Hematopoietic multipotent progenitor cell (in vitro differentiated cells): Measurements from ENCODE around the gene GPA33. TPM values are rescaled to one million over a fixed set of nuclear protein-coding genes. Genes with fewer than 3 reads are reported as not detected.
A peak's percentile ranks its signal among the peaks of the same experiment; 100 is the strongest.

Experiments
- DNase-seq, 3 donors: peaks; one replicate each; pipeline ENCODE4 v3.0.0-alpha.2; 2011 to 2015; ENCODE audit warnings: low read depth in 2 of 3, low spot score in 2 of 3
- total RNA-seq: library from RNA; depleted of rRNA; stranded (reverse); fragments of >200 nt; gene quantifications from one replicate; pipeline ENCODE4 v1.2.3, GENCODE V29; 2012

GPA33 gene, protein sequence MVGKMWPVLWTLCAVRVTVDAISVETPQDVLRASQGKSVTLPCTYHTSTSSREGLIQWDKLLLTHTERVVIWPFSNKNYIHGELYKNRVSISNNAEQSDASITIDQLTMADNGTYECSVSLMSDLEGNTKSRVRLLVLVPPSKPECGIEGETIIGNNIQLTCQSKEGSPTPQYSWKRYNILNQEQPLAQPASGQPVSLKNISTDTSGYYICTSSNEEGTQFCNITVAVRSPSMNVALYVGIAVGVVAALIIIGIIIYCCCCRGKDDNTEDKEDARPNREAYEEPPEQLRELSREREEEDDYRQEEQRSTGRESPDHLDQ
- total RNA-seq, result 3.5 TPM

DNA sequence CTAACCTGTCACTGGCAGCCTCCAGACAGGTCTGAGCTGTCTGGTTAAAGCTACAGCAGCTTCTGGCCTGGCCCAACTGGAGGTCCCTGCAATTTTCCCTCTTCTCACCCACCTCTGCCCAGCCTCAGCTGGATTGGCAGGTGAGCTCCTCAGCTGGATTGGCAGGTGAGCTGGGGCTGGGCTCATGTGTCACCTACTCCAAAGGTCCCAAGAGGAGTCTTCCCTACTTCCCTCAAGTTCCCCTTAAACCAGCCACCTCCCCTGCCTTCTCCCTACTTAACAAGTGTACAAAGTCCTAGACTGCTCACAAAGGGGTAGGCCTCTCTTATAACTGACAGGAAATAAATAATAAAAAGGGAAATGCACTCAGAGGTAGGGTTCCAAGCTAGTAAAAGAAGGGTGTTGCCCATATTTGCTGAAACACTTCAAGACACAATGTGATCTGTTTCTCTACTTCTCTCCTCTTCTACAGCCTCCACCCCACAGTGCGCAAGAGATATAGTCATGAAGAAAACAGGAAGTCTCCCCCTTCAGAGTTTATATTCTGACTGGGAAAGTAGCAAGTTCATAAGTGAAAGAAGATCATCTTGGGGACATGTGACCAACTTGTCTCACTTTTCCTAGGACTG is at the start of gene GPA33:
Gene GPA33 (minus strand): TSS at position 64 of the 629 bp plus-strand sequence. CDS start 90 bp downstream, outside the sequence.
- peak; percentile 19 to 68 (median 35) for DNase-seq

DNA sequence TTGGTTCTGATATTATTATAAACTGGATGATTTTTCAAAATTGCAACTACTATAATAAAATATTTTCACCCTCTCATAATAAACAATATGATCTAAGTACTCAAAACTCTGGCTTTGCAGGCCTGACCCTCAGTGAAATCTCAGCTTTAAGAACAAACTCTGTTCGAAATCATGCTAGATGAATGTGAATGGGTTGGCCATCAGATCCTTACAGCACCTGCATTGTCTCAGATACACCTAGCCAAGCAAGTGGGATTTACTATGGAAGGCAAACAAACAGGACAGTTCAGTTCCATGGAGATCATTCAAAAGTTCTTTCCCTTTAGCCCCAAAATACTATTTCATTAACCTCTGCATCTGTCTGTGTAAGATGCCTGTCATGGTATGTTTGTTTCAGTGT is 48.5 kb upstream of the GPA33 start:
- DNase-seq, result no peak

DNA sequence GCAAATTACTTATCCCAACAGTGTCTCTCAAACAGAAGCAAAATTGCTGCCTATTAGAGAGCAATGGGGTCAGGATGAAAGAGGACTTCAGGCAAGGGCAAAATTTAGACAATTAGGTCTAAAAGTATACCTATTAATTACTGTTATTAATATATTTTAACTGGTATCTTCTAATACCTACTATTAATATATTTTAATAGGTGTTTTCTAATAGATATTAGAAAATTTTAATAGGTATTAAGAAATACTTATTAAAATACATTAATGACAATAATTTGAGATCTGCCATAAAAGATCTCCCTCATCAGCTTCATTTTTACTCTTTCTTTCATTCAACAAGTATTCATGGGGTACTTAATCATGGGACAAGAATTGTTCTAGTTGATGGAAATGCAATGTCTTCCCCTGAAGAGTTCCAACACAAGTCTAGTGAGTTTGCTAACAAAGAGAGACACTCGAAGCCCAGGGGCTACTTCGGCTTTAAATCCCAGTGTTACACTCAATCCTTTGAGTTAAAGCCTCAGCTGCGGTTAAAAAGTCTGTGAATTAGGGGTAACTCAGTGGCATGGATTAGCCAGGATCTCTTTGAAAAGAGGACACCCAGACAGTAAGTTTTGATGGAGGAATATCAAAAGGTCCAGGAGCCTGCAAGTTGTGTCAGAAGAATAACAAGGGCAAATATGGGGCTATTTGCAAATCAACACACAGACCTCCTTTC is 47.8 kb upstream of the GPA33 start:
- no peak for DNase-seq

DNA sequence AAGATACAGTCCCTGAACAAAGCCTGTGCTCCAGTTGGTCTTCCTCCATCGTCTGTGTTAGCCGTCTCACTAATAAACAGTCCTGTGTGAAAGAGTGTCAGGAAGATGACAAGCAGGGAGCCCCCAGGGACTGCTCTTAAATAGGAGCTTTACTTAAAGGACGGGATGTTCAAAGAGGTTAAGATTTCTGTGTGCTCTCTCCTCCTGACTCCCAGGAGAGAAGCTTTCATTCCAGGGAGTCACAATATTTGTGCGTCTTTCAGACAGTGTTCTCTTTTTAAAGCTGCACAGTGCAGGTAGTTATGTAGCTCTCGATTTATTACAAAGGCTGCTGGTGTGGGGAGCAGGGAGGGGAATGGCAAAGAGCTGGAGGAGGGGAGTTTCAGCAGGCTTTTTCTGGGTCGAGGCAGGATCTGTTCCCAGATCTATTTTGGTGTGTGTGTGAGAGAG is 47.2 kb upstream of the GPA33 start:
- no peak for DNase-seq

DNA sequence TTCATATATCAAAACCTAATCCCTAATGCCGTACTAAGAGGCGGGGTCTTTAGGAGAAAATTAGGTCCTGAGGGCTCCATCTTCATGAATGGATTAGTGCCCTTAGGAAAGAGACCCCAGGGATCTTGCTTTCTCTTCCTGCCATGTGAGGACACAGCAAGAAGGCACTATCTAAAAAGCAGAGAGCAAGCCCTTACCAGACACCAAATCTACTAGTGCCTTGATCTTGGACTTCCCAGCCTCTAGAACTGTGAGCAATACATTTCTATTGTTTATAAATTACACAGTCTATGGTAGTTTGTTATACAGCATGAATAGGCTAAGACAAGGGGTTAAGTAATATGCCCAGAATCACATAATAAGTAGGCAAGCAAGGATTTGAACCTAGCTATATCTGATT is 46.6 kb upstream of the GPA33 start:
- no peak for DNase-seq

DNA sequence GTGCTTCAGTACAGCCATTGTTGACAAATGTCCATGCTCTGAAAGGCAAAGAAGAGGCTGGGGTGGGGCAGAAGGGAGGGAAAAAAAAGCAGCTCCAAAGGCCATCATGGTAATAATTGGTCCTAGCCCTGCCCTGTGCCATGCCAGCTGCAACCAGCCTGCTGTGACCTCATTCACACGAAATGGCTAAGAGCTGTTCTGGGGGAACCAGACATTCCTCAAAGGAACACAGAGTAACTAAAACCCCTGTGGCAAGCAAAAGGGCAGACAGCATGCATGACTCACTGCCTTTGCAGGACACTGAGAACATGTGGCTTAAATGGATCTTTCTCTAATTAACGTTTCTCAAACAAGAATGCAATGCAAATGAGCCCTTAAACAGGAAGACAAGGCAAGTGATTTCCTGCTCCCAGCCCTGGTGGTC is 46.0 kb upstream of the GPA33 start:
- no peak for DNase-seq

DNA sequence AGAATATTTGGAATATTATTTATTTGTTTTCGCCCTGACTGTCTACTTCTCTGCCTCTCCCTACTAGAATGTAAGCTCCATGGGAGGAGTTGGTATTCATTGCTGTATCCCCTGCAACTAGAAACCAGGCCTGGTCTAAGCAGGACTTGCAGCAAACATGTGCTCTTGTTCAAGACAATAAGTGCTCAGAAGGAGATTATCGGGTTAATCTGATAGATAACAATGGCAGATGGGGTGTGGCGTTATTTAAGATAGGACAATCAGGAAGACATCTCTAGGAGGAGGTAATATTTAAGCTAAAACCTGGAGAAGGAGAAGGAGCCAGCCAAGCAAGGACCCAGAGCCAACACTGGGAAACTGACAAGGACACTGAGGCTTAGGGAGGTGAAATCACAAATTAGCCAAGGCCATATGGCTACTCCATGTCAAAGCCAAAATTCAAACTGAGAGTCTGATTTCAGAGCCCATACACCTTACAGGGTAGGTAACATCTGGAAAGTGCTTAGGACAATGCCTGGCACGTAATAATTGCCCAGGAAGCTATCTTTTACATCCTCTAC is 45.2 kb upstream of the GPA33 start:
- DNase-seq, result no peak

DNA sequence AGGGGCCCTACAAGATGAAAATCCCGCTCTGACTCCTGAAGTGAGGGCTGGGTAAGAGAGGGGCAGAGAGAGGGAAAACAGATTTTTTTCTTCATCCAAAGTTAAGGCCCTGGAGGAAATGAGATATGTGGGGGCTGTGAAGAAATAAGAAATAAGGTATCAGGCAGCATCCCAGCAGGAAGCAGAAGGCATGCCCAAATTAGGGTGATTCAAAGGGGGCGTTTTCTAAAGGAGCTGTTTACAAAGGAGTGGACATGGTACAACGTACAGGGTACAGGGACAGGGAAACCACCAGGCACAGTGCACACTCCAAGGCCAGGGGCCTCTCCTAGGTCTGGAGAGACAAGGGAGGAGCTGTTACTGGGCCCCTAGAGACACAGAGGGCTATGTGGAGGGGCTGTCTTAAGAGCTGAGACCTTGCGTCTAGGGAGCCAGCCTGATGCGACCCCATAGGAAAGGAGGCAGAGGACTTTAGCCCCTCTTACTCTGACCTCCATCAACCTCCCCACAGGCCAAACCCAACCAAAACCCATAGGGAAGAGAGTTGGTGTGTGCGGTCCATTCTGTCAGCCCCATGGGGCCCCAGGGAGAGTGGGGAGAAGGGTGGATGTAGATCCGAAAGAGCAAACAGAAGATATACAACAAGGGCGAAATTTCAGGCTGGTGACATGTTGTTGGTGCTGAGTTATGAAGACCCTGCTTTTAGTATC is 42.3 kb upstream of the GPA33 start:
- peak in 1 of 3 donors; percentile 35 for DNase-seq

DNA sequence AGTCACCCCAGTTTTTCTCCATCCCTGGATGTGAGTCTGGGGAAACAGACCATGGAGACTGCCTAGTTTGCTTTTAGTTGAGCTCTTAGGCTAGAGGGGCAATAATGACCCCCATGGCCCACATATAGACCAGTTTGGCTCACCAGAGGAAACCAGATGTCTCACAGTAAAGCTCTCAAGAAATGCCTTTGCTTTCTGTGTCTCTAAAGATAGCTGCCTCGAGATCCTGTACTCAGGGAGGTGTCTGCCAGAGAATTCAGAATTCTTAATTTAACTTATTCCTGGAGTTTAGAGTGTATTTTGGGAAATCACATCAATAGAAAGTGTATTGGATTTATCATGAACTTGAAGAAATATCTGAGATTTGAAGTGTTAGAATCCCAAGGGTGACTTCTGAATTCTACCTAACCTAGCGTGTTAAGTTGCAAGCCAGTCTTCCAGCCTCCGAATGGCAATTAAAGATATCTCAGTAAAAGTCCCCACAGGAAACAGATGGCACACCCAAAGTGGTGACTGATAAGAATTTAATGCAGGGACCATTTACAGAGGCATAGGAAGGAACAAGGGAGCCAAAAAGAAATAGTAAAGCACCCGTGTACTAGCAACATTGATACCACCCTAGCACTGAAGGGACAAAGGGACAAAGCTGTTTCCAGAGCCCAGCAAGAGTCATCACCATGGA is 40.8 kb upstream of the GPA33 start:
- DNase-seq, result peak in 1 of 3 donors; percentile 91

DNA sequence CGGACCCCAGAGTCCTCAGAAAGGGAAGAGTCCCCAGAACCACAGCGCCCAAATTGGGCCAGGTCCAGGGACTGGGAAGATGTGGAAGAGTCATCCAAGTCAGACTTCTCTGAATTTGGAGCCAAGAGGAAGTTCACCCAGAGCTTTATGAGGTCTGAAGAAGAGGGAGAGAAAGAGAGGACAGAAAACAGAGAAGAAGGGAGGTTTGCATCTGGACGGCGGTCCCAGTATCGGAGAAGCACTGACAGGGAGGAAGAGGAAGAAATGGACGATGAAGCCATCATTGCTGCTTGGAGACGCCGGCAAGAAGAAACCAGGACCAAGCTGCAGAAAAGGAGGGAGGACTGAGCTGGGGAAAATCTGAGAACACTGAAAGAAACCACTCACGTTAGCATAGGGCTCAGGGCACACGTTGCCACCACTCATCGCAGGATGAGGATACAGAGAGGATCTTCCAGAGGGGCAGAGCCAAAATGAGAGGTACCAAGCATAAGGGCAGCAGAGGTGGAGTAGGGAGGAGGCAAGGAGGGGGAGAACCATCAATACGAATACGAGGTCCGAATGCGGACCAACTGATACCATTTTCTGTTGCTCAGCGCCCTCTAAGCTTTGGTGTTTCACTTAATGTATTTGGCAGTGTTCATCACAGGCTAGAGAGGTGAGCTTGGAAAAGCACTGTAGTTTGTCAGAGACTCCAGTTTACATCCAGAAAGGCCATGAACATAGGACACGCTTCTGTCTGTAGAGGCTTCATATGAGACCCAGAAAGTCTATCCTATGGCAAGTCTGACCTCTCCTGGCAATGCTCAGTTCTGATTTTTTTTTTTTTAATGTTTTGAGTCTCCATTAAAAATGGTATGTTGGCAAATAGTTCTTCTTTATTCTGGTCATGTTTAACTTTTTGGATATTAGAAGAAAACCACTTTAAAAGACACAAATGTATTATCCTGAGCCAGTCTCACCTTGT is 38.4 kb upstream of the GPA33 start:
- peak in 1 of 3 donors; percentile 42 for DNase-seq

DNA sequence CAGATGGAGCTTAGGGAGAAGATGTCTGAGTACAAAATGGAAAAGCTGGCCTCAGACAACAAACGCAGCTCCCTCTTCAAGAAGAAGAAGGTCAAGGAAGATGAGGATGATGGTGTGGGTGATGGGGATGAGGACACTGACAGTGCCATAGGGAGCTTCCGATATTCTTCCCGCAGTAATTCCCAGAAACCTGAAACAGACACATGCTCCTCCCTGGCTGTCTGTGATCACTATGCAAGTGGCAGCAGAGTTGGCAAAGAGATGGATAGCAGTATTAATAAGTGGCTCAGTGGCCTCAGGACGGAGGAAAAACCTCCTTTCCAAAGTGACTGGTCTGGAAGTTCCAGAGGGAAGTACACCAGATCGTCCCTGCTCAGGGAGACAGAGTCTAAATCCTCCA is 37.5 kb upstream of the GPA33 start:
- DNase-seq, result no peak

DNA sequence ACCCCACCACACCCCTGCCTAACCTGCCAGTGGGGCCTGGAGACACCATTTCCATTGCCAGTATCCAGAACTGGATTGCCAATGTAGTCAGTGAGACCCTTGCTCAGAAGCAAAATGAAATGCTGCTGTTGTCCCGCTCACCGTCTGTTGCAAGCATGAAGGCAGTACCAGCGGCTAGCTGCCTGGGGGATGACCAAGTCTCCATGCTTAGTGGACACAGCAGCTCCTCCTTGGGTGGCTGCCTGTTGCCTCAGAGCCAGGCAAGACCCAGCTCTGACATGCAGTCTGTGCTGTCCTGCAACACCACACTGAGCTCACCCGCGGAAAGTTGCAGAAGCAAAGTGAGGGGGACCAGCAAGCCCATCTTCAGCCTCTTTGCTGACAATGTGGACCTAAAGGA is 37.1 kb upstream of the GPA33 start:
- no peak for DNase-seq

DNA sequence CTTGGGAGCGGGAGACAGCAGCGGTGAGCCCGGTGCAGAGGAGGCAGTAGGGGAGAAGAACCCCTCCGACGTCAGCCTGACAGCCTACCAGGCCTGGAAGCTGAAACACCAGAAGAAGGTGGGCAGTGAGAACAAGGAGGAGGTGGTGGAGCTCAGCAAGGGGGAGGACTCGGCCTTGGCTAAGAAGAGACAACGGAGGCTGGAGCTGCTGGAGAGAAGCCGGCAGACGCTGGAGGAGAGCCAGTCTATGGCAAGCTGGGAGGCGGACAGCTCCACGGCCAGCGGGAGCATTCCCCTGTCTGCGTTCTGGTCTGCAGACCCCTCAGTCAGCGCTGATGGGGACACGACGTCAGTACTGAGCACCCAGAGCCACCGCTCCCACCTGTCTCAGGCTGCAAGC is 36.6 kb upstream of the GPA33 start:
- DNase-seq, result no peak

DNA sequence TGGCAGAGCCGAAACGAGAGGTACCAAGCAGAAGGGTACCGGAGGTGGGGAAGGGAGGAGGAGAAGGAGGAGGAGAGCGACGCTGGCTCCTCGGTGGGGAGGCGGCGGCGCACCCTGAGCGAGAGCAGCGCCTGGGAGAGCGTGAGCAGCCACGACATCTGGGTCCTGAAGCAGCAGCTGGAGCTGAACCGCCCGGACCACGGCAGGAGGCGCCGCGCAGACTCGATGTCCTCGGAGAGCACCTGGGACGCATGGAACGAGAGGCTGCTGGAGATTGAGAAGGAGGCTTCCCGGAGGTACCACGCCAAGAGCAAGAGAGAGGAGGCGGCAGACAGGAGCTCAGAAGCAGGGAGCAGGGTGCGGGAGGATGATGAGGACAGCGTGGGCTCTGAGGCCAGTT is 36.1 kb upstream of the GPA33 start:
- DNase-seq, result no peak

DNA sequence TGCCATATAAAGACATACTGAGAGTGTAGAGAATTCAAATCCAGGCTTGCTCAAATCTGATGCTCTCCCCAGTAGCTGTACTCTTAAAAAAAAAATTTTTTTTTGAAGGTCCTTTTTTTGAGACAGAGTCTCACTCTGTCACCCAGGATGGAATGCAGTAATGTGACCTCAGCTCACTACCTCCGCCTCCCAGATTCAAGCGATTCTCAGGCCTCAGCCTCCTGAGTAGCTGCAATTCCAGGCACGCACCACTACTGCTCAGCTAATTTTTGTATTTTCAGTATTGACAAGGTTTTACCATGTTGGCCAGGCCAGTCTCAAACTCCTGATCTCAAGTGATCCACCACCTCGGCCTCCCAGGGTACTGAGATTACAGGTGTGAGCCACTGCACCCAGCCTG is 32.4 kb upstream of the GPA33 start:
- no peak for DNase-seq

DNA sequence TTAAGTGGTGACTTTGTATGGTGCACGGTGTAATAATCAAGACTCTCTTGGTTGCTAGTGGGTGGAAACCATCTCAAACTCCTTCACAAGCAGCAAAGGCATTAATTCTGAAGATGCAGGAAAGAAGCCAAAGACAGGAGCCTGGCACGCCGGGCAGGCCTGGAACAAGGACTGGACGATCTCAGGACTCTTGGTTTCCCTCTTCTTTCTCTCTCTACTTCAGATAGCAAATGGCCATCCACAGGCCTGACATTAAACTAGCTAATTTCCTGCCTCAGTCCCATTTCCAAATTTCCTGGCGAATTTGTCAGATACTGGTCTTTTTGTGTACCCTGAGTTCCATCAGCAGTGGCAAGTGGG is 31.9 kb upstream of the GPA33 start:
- no peak for DNase-seq

DNA sequence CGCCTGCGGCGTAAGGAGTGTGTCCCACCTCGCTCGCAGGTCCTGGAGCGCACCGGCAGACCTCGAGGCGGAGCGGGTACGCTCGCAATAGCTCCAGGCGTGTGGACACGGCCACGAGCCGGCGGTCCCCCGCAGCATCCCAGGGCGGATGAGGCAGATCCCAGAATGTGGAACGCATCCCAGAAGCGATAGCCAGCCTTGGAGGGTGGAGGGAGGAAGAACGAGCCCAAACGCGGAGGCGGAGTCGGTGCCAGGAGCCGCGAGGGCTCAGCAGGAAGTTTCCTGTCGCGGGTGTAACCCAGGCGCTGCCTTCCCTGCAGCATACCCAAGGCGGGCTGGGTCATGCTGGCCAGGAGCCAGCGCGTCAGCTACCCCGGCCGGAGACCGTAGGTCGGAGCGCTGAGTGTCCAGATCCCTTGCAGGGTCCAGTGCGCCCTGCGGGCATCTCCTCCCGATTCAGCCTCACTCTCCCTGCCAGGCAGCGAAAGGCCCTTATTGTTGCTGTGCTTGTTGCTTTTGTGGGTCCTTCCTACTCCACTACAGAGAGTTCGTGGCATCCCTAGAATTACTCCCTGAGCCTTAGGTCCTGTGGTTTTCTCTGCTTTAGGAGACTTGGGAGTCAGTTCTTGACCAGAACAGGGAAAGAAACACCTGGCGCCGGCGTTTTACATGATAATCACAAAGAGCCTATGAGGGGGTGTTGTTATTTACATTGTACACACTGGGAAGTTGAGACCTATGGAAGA is 31.4 kb upstream of the GPA33 start:
- DNase-seq, result peak in 2 of 3 donors; percentile 37 to 43

DNA sequence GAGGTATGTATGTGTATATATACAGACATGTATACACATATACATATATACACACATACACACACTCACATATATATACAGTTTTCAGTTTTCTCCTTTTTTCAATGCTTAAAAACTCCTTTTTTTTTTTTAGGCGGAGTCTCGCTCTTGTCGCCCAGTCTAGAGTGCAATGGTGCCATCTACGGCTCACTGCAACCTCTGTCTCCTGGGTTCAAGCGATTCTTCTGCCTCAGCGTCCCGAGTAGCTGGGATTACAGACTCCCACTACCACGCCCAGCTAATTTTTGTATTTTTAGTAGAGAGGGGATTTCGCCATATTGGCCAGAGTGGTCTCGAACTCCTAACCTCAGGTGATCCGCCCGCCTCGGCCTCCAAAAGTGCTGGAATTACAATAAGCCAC is 30.7 kb upstream of the GPA33 start:
- peak in 2 of 3 donors; percentile 23 to 32 for DNase-seq
